ENCODE measurements around the gene NDUFV3.
"Not testable (repeated sequence)": the region's sequence is repeated elsewhere in the genome, so short reads cannot be mapped to it uniquely, and the experiment has no call there.

The NDUFV3 gene

DNA sequence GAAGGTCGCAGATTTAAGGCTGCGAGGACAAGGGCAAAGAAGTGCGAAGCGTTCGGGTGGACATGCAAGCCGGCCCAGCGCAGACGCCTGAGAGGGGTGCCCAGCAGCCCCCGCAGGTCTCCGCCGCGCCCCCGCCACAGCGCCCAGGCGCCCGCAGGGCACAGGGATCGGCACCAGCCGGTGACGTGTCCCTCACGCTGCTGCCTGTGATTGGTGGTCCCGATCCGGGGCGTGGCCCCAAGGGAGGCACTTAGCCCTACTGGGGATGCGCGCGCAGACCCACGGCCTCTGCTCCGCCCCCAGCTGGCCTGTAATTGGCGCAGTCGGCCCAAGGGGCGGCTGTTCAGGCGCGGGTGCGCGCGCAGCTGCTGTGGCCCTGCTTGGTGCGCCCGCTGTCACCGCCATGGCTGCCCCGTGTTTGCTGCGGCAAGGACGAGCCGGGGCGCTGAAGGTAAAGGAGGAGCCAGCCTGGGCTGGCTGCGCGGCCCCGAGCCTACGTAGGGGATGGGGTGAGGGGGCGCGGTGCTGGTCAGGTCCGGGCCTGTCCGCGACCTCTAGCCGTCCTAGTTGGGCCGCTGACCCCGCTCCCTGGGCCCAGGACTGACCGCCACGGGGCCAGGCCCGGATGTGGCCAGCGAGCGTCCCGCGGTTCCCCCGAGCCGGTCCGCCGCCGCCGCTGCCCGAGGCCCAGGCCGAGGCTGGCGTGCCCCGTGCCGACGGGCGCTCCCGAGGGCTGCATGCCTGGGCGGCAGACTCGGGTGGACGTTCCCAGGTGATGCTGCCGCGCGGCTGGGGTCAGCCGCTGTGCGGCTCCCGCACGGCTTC is at the start of gene NDUFV3:
NDUFV3 (plus strand) TSS at position 379 of the 825 bp plus-strand sequence; CDS start at position 404, 25 bp downstream.
- DNase-seq (ENCODE audit: low read depth), result peak; percentile 100

DNA sequence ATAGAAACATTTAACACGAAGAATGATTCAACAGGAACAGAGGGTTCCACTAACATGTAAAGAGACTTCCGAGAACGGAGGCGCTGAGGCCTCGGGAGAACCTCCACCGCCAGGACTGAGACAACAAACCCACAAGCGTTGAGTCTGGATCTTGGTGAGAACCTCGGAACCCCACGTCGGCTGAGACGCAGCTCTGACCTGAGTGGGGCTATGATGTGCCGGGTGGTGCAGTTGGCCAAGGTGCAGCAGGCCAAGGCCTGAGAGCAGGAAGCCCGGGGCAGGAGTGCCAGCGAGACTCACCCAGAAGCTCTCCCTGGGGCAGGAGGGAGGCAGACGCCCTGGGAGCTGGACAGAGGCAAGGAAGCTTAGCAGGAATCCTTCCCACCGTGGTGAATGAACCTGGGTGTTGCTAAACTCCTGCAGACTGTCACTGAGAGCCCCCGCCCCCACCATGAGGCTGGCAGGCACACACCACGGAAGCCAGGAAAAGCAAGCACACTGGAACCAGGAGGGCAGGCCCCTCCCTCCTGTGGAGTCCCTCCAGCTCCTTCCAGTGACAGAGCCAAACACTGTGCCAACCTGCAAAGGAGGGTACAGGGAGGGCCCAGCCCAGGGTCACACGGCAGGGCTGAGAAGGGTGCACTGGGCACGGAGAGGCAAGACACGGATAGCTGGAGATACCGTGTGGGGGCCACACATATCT is 48.5 kb upstream of the NDUFV3 start:
- no peak for DNase-seq (ENCODE audit: low read depth)

DNA sequence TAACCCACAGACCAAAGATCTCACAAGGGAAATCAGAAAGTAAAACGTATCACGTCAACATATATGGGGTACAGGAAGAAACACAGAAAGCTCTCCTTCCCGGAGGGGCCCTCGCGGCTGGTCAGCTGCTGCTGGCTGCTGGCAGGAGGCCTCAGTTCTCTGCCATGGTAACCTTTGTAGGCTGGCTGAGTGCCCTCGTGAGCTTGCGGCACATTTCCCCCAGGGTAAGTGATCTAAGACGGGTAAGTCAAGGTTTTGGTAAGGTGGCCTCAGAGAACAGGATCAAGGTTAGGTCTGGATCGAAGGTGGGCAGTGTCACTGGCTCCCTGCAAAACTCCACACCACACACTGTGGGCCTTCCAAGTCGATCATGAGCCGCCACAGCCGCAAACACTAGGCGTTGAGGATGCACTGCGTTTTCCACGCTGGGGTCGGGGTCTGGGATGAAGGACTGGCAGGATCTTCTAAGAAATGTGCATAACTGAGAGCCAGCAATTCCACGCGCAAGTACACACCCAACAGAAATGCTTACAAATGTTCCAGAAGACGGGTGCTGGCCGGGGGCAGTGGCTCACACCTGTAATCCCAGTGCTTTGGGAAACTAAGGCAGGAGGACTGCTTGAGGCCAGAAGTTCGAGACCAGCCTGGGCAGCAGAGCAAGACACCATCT is 47.7 kb upstream of the NDUFV3 start:
- no peak for DNase-seq (ENCODE audit: low read depth)

- DNase-seq (ENCODE audit: low read depth), result no peak
These were observed 46.9 kb upstream of the NDUFV3 start for GRCh38 chr21:42846221-42846620.

DNA sequence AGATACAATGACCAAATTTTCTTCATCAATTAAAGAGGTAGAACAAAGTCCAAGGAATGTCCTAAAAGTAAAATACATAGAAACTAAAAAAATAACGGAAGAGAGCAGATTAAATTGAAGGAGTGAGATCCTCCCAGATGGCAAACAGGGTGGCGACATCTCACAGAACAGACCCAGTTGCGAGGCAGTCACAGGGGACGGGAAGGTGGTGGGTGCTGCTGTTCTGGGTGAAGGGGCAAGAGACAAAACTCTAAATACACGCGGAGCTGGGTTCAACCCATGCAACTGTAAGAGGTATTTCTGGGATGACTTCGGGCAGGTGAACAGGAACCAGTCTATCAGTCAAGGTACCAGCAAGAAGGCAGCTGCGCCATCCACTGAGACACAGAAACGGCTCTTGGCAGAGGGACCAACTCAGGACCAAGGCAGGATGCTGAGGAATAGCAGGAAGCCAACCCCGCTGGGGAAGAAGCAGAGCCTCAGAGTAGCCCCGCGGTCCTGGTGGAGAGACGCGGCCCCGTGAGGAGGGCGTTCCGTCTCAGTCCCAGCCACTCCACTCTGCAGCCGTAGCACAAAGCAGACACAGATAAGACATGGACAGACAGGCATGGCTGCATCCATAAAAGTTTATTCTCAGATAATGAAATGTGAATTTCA is 45.9 kb upstream of the NDUFV3 start:
- no peak for DNase-seq (ENCODE audit: low read depth)

DNA sequence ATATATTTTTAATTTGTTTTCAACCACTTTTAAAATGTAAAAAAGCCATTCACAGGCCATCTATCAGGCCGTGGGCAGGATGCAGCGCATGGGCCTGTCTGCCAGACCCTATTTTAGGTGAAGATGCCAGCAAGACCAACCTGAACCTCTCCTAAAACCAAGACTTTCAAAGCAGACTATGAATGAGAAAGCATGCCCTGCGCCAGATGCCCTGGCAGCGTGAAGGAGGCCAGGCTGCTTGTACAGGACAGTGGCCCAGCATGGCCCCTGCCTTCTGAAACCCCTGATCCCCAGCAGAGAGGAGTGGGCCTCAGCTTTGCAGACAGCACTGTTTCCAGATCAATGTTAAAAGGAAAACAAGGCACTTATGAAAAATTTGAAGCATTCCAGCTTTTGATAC is 45.4 kb upstream of the NDUFV3 start:
- DNase-seq (ENCODE audit: low read depth), result no peak

DNA sequence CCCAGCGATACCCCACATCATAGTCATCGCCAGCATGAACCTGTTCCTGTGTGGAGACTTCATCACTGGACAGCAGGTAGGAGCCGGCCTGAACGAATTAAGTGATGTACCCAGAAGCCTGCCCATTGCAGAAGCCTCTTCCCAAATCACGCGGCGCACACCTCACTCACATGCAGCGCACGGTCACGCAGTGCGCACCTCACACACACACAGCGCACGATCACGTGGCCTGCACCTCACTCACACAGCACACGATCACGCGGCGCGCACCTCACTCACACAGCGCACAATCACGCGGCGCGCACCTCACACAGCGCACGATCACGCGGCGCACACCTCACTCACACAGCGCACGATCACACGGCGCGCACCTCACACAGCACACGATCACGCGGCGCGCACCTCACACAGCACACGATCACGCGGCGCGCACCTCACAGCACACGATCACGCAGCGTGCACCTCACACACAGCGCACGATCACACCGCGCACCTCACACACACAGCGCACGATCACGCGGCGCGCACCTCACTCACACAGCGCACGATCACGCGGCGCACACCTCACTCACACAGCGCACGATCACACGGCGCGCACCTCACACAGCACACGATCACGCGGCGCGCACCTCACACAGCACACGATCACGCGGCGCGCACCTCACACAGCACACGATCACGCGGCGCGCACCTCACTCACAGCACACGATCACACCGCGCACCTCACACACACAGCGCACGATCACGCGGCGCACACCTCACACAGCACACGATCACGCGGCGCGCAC is 44.8 kb upstream of the NDUFV3 start:
- DNase-seq (ENCODE audit: low read depth), result not testable (repeated sequence)

- no peak for DNase-seq (ENCODE audit: low read depth)
These were observed 44.0 kb upstream of the NDUFV3 start for GRCh38 chr21:42848932-42849758.

GRCh38 chr21:42849759-42850412 is 43.2 kb upstream of the NDUFV3 start:
- DNase-seq (ENCODE audit: low read depth), result no peak

DNA sequence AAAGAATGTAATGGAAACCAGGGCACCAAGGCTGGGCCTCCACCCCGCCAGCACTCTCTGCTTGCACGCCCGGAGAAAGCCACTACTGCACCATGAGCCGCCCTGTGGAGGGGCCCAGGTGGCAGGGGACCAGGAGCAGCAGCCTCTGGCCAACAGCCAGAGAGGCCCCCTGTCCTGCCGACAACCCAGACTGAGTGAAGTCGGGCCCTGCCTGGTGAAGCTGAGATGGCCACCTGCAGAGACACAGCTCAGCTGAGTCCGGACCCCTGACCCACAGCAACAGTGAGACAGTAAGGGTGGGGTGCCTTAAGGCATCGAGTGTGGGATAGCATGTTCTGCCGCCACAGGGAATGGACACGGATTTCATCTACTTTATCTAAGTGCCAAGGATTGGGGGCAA is 42.6 kb upstream of the NDUFV3 start:
- DNase-seq (ENCODE audit: low read depth), result no peak

GRCh38 chr21:42850866-42851391 is 42.2 kb upstream of the NDUFV3 start:
- DNase-seq (ENCODE audit: low read depth), result no peak

GRCh38 chr21:42851812-42852665 is 41.1 kb upstream of the NDUFV3 start:
- DNase-seq (ENCODE audit: low read depth), result no peak

GRCh38 chr21:42852925-42853570 is 40.1 kb upstream of the NDUFV3 start:
- no peak for DNase-seq (ENCODE audit: low read depth)

- DNase-seq (ENCODE audit: low read depth), result no peak
These were observed 39.5 kb upstream of the NDUFV3 start for GRCh38 chr21:42853621-42854020.

- DNase-seq (ENCODE audit: low read depth), result no peak
These were observed 38.7 kb upstream of the NDUFV3 start for GRCh38 chr21:42854246-42855010.

DNA sequence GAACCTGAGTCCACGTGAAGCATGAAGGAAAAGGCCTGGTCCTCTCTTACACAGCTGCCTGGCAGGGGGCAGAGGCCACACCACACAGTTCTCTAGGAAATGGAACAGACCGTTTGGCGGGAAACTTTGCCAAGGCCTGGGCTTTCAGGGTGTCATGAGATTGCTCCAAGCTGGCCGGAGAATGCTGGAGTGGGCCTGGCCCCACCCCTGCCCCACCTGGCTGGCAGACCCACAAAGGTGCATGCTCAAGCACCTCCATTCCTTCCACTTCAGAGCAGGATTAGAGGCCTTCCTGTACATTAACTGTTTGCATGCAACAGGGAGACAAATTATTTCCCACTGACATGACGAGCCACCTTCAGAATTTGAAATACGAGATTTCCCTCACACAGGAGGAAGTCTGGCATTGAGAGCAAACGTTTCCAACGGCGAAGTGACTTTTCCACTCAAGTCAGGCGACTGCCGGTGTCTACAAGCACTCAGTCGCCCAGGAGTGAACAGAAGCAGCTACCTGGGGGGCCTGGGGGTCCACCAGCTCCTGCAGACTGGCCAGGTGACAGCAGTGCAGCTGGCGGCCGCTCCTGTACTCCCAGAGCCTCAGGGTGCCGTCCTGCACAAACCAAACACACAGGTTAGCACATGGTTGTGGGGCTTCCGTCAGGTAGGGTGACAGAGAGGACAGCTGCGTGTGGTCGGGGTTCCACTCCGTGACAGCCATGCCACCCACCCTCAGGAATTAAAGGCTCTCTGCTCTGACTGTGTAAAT is 37.8 kb upstream of the NDUFV3 start:
- DNase-seq (ENCODE audit: low read depth), result no peak

GRCh38 chr21:42855937-42856335 is 37.2 kb upstream of the NDUFV3 start:
- DNase-seq (ENCODE audit: low read depth), result no peak
